ENCODE data around the gene CCL24.
"Not testable (repeated sequence)": the region's sequence is repeated elsewhere in the genome, so short reads cannot be mapped to it uniquely, and the experiment has no call there.

Gene CCL24

GRCh38 chr7:75836798-75837197 is 23.2 kb upstream of the CCL24 start:
- H2AFZ ChIP-seq, result no peak overlapping the region

GRCh38 chr7:75835688-75836285 is 22.2 kb upstream of the CCL24 start:
- Histone ChIP-seq H3K27ac (no peak overlapping the region), H3K36me3 (ENCODE audit: control insufficient read depth, insufficient read depth, low read length) (no peaks in the 10 kb centered on the region), H3K27me3 (ENCODE audit: control insufficient read depth, insufficient read depth, low read length) (no peaks in the 10 kb centered on the region), H3K79me2 (no peaks in the 10 kb centered on the region), H2AFZ (no peak overlapping the region), H3K4me1 (no peaks in the 10 kb centered on the region), H3K4me2 (ENCODE audit: low read length) (no peak overlapping the region), H3K9me3 (ENCODE audit: control insufficient read depth, low read length) (no peaks in the 10 kb centered on the region), H3K4me3 (ENCODE audit: low read depth, low read length) (no peak overlapping the region), H3K9ac (no peak overlapping the region)
- no peak for TF ChIP-seq CTCF (IDR thresholded peaks at IDR 0.05)

More at GRCh38 chr7:75836798-75837197, 23.2 kb upstream of the CCL24 start:
- H3K27me3 ChIP-seq (ENCODE audit: control insufficient read depth, insufficient read depth, low read length), result no peaks in the 10 kb centered on the region
- H3K9me3 ChIP-seq (ENCODE audit: control insufficient read depth, low read length), result no peaks in the 10 kb centered on the region
- no peaks in the 10 kb centered on the region for H3K36me3 ChIP-seq (ENCODE audit: control insufficient read depth, insufficient read depth, low read length)
- H3K4me3 ChIP-seq (ENCODE audit: low read depth, low read length), result no peak overlapping the region
- no peaks in the 10 kb centered on the region for H3K4me1 ChIP-seq
- no peak overlapping the region for H3K9ac ChIP-seq
- no peak overlapping the region for H3K4me2 ChIP-seq (ENCODE audit: low read length)
- TF ChIP-seq CTCF (IDR thresholded peaks at IDR 0.05), result no peak
- H3K27ac ChIP-seq, result no peak overlapping the region
- H3K79me2 ChIP-seq, result no peaks in the 10 kb centered on the region

- not testable (repeated sequence) for H3K27ac ChIP-seq; H3K9me3 ChIP-seq (ENCODE audit: control insufficient read depth, low read length); H3K79me2 ChIP-seq; H3K4me2 ChIP-seq (ENCODE audit: low read length); H3K9ac ChIP-seq; H3K27me3 ChIP-seq (ENCODE audit: control insufficient read depth, insufficient read depth, low read length); H3K4me3 ChIP-seq (ENCODE audit: low read depth, low read length); H3K36me3 ChIP-seq (ENCODE audit: control insufficient read depth, insufficient read depth, low read length); H3K4me1 ChIP-seq; H2AFZ ChIP-seq
Measured at GRCh38 chr7:75833662-75834061, 20.1 kb upstream of the CCL24 start.

- Histone ChIP-seq H3K27me3 (ENCODE audit: control insufficient read depth, insufficient read depth, low read length) (no peaks in the 10 kb centered on the region), H3K4me1 (no peaks in the 10 kb centered on the region), H2AFZ (no peak overlapping the region), H3K27ac (no peak overlapping the region), H3K4me2 (ENCODE audit: low read length) (no peak overlapping the region), H3K4me3 (ENCODE audit: low read depth, low read length) (no peak overlapping the region), H3K79me2 (no peaks in the 10 kb centered on the region), H3K9ac (no peak overlapping the region), H3K9me3 (ENCODE audit: control insufficient read depth, low read length) (no peaks in the 10 kb centered on the region), H3K36me3 (ENCODE audit: control insufficient read depth, insufficient read depth, low read length) (no peaks in the 10 kb centered on the region)
- no peak for TF ChIP-seq CTCF (IDR thresholded peaks at IDR 0.05)
Measured at GRCh38 chr7:75830978-75831377, 17.4 kb upstream of the CCL24 start.

- H3K4me2 ChIP-seq (ENCODE audit: low read length); H3K27me3 ChIP-seq (ENCODE audit: control insufficient read depth, insufficient read depth, low read length); H3K79me2 ChIP-seq; H2AFZ ChIP-seq; H3K36me3 ChIP-seq (ENCODE audit: control insufficient read depth, insufficient read depth, low read length); H3K27ac ChIP-seq; H3K9me3 ChIP-seq (ENCODE audit: control insufficient read depth, low read length); H3K4me1 ChIP-seq; H3K9ac ChIP-seq; H3K4me3 ChIP-seq (ENCODE audit: low read depth, low read length): not testable (repeated sequence)
Measured at GRCh38 chr7:75829656-75830055, 16.1 kb upstream of the CCL24 start.

Measured in parathyroid adenoma (tissue), 2 donors.